Kidney epithelial cell (primary cell): Measurements from ENCODE around the gene MIEF1. TPM values are rescaled to one million over a fixed set of nuclear protein-coding genes. Genes with fewer than 3 reads are reported as not detected.
A peak's percentile ranks its signal among the peaks of the same experiment; 100 is the strongest.
"Not testable (repeated sequence)": the region's sequence is repeated elsewhere in the genome, so short reads cannot be mapped to it uniquely, and the experiment has no call there.

Source experiments
- DNase-seq: peaks from one replicate; pipeline ENCODE4 v3.0.0-alpha.2; 2010; ENCODE audit warnings: low read depth
- H3K27me3 ChIP-seq: 2 replicates; pipeline ENCODE4 v1.6.0; 2011; ENCODE audit warnings: low read length; ENCODE audit not compliant: control insufficient read depth, insufficient read depth
- H3K36me3 ChIP-seq: 2 replicates; pipeline ENCODE4 v1.5.1; 2011; ENCODE audit warnings: low read length; ENCODE audit not compliant: control insufficient read depth, insufficient read depth
- H3K4me3 ChIP-seq: 2 replicates; pipeline ENCODE4 v1.5.1; 2011; ENCODE audit warnings: low read depth, mild to moderate bottlenecking, control low read depth, low read length
- total RNA-seq: library from RNA; depleted of rRNA; stranded (reverse); fragments of >200 nt; gene quantifications from 2 replicates; pipeline ENCODE4 v1.2.3, GENCODE V29; 2015
- TF ChIP-seq, protein P1 (sequence below): IDR thresholded peaks from 2 replicates; pipeline ENCODE4 v1.5.1; 2011; ENCODE audit warnings: mild to moderate bottlenecking, moderate library complexity, low read length, control low read depth, inconsistent platforms; ENCODE audit not compliant: insufficient read depth, poor library complexity, severe bottlenecking

The MIEF1 gene
- total RNA-seq, 1 donor from 2014 or later: 54.6 TPM

DNA sequence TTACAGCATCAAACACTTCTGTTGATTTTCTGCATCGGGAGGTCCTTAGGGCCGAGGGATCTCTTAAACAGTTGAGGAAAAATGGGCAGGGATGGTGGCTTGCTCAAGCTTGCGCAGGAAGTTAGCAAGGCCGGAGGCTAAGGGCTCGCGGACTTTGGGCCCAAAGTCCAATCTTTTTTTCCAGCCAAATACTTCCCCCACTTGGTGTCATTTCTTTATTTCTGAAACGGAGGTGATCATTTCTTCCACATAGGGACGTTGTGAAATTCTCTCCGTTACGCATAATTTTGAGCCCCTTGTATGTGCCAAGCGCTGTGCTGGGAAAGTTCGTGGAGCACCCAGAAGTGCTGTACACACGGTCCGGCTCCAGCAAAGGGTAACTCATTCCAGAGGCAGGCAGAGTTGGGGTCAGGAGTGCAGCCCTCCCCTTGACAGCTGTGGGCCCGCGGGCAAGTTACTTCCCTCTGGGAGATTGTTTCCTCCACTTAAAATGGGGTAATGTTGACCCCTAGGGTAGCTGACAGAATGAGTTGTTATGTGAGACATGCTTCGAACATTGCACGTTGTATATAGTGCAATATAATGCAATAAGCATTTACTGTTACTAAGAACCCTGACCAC lies 809 bp downstream of the MIEF1 start:
- H3K4me3 ChIP-seq: peak overlapping the region; percentile 96
- peaks cover 2% of the 10 kb centered on the region for H3K27me3 ChIP-seq
- H3K36me3 ChIP-seq: peaks cover 2% of the 10 kb centered on the region
- no peak for DNase-seq
- TF ChIP-seq, protein P1, sequence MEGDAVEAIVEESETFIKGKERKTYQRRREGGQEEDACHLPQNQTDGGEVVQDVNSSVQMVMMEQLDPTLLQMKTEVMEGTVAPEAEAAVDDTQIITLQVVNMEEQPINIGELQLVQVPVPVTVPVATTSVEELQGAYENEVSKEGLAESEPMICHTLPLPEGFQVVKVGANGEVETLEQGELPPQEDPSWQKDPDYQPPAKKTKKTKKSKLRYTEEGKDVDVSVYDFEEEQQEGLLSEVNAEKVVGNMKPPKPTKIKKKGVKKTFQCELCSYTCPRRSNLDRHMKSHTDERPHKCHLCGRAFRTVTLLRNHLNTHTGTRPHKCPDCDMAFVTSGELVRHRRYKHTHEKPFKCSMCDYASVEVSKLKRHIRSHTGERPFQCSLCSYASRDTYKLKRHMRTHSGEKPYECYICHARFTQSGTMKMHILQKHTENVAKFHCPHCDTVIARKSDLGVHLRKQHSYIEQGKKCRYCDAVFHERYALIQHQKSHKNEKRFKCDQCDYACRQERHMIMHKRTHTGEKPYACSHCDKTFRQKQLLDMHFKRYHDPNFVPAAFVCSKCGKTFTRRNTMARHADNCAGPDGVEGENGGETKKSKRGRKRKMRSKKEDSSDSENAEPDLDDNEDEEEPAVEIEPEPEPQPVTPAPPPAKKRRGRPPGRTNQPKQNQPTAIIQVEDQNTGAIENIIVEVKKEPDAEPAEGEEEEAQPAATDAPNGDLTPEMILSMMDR: no peak

DNA sequence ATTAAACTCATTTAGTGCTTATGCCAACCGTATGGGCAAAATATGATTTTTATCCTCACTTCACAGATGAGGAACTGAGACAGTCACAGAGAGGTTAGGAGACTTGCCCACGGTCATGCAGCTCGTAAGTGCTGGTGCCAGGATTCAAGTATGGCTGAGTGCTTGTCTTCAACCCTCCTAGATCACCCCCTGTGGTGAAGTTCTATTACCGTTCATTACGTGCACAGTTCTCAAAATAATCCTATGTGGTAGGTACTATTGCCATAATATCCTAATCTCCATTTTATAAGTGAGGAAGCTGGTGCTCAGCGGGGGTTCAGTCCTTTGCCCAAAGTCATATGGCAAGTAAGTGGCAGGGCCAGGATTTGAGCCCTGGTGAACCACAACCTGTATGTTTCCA lies 1.5 kb downstream of the MIEF1 start:
- TF ChIP-seq, protein P1: no peak
- Histone ChIP-seq H3K4me3 (no peak overlapping the region), H3K27me3 (no peaks in the 10 kb centered on the region), H3K36me3 (peaks cover 2% of the 10 kb centered on the region)
- DNase-seq: no peak

DNA sequence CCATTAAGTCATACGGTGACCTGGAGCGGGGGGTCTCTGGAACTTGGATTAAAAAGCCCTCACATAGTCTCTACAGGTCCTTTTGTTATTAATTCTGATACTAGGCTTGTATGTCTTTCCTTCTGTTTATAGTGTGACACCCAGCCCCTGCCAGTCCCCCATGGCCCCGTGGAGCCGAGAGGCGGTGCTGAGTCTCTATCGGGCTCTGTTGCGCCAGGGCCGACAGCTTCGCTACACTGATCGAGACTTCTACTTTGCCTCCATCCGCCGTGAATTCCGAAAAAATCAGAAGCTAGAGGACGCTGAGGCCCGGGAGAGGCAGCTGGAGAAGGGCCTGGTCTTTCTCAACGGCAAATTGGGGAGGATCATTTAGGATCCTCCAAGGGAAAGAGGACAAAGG lies 2.0 kb downstream of the MIEF1 start:
- Histone ChIP-seq H3K36me3 (peaks cover 2% of the 10 kb centered on the region), H3K27me3 (no peaks in the 10 kb centered on the region), H3K4me3 (no peak overlapping the region)
- no peak for DNase-seq
- TF ChIP-seq, protein P1: no peak

DNA sequence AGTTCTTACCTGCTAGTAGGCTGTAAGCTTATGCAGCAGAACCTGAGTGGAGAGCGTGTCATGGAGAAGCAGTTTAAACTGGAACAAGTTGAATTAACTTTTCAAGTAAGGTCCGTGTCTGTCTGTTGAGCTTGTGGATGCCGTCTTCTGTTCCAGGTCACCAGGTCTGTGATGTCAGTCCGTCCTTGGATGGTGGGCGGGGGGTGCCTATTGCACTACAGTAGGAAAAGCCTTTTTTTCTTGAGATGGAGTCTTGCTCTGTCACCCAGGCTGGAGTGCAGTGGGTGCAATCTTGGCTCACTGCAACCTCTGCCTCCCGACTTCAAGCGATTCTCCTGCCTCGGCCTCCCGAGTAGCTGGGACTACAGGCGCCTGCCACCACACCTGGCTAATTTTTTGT lies 4.9 kb downstream of the MIEF1 start:
- not testable (repeated sequence) for H3K4me3 ChIP-seq, H3K27me3 ChIP-seq, DNase-seq, H3K36me3 ChIP-seq

DNA sequence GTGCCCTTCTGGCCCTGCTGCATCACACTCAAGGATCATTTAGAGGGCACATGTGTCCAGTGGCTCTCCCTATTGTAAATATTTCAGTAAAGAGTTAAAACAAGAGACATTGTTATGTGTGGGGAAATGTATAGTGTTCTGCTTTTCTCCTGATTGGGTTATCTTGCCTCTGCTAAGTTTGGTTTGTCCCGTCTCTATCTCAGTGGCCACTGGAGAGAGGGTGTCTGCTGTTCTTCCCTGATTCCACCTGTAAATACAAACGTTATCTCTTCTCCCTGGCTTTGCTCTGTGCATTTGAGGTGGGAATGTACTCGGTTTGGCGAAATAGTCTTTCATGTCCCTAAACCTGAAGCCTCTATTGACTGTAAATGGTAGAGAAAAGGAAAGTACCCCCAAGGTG lies 6.3 kb downstream of the MIEF1 start:
- TF ChIP-seq, protein P1: no peak
- DNase-seq: no peak
- H3K27me3 ChIP-seq: no peaks in the 10 kb centered on the region
- H3K4me3 ChIP-seq: no peak overlapping the region
- peaks cover 2% of the 10 kb centered on the region for H3K36me3 ChIP-seq

DNA sequence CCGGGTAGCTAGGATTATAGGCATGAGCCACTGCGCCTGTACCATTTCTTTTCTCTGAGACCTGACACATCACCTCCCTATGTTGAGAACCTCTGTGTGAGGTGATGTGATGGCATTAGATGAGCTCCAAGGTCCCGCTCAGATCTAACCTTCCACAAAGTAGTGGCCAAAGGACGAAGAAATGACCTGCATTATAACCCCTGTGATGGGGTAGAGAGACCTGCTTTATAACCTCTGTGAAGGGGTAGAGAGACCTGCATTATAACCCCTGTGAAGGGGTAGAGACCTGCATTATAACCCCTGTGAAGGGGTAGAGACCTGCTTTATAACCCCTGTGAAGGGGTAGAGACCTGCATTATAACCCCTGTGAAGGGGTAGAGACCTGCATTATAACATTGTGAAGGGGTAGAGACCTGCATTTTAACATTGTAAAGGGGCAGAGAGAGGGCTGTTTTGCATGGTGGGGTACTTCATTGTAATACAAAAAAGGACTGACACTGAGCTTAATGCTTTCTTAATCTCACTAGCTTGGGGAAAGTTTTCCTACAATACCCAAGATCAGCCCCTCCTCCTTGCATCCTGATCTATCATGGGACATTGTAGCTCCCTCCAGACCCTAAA lies 8.5 kb downstream of the MIEF1 start:
- TF ChIP-seq, protein P1: no peak
- DNase-seq: no peak
- H3K36me3 ChIP-seq: peaks cover 4% of the 10 kb centered on the region
- no peaks in the 10 kb centered on the region for H3K27me3 ChIP-seq
- no peak overlapping the region for H3K4me3 ChIP-seq
